OCI-LY1 (cell line): ENCODE results near the gene GFRA4.

Experiments used
- EZH2 ChIP-seq: fragments of 200-600 bp; sonication (generic), shearing (Covaris generic); IDR thresholded peaks from 2 replicates; pipeline ENCODE4 v1.8.0; 2017; ENCODE audit warnings: borderline replicate concordance, mixed run types, mild to moderate bottlenecking, antibody characterized with exemption, low read length, moderate library complexity, mixed read lengths
- TF ChIP-seq, protein P1 (sequence below): fragments of 200-600 bp; sonication (generic), shearing (Covaris generic); IDR thresholded peaks from 2 replicates; pipeline ENCODE4 v1.5.1; 2017; ENCODE audit warnings: mild to moderate bottlenecking, antibody characterized with exemption, low read length, moderate library complexity, mixed read lengths

DNA sequence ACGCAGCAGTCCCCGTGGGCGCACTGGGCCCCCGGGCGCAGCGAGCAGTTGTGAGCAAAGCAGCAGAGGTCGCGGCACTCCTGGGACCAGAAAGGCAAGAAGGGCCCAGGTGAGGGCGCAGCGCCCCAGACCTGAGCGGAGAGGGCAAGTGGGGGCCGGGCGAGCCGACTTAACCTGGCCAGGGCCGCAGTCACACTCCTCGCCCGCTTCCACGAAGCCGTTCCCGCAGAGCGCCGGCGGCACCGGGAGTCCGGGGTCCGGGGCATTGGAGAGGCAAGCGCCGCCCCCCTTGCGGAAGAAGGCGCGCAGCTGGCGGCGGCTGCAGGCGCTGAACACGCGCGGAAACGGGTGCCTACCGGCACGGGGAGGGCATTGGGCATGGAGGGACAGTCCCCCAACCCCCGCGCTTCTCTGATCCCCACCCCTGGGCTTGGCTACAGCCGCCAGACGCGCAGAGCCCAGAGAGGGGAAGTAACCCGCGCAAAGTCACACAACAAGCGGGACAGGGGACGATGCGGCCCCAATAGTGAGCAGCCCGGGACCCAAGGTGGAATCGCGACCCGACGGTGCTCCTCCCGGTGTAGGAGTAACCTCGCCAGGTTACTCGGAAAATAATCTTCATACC, 9.5 kb upstream of the GFRA4 start:
- no peak for TF ChIP-seq EZH2
- TF ChIP-seq, protein P1, sequence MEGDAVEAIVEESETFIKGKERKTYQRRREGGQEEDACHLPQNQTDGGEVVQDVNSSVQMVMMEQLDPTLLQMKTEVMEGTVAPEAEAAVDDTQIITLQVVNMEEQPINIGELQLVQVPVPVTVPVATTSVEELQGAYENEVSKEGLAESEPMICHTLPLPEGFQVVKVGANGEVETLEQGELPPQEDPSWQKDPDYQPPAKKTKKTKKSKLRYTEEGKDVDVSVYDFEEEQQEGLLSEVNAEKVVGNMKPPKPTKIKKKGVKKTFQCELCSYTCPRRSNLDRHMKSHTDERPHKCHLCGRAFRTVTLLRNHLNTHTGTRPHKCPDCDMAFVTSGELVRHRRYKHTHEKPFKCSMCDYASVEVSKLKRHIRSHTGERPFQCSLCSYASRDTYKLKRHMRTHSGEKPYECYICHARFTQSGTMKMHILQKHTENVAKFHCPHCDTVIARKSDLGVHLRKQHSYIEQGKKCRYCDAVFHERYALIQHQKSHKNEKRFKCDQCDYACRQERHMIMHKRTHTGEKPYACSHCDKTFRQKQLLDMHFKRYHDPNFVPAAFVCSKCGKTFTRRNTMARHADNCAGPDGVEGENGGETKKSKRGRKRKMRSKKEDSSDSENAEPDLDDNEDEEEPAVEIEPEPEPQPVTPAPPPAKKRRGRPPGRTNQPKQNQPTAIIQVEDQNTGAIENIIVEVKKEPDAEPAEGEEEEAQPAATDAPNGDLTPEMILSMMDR, result no peak
